K562 (cell line): ENCODE data around the gene PCDH1.

Experiments used
- AFF4 ChIP-seq: sonication (generic); formaldehyde crosslinking; IDR thresholded peaks from 2 replicates; pipeline ENCODE4 v1.8.0; 2023; ENCODE audit warnings: mild to moderate bottlenecking, missing genetic modification reagents
- BDP1 ChIP-seq: IDR thresholded peaks from 3 replicates; pipeline ENCODE4 v1.6.1; 2011; ENCODE audit not compliant: insufficient read length, insufficient read depth
- ELK1 ChIP-seq: sonication (generic); formaldehyde crosslinking; IDR thresholded peaks from 2 replicates; pipeline ENCODE4 v1.8.1; 2022; ENCODE audit warnings: missing genetic modification reagents
- FOXM1 ChIP-seq, 2 experiments: fragments of 450-650 bp in 1 of 2; sonication (generic) in 1 of 2; formaldehyde crosslinking in 1 of 2; IDR thresholded peaks; 2 replicates each; pipeline versions ENCODE4 v1.6.1 to v1.9.0; 2017 to 2022; ENCODE audit warnings: low read depth in 2 of 2, mild to moderate bottlenecking in 2 of 2, missing genetic modification reagents in 1 of 2, moderate library complexity in 1 of 2
- GABPB2 ChIP-seq: fragments of 250-450 bp; sonication (Bioruptor Pico); conservative IDR thresholded peaks from 2 replicates; pipeline ENCODE4 v1.5.1; 2021; ENCODE audit warnings: mild to moderate bottlenecking
- GTF3C2 ChIP-seq: IDR thresholded peaks from 3 replicates; pipeline ENCODE4 v1.6.1; 2011; ENCODE audit warnings: borderline replicate concordance, mild to moderate bottlenecking, moderate library complexity; ENCODE audit not compliant: insufficient read length; ENCODE audit errors: extremely low read depth
- HOMEZ ChIP-seq: fragments of 250-450 bp; sonication (Bioruptor Pico); IDR thresholded peaks from 2 replicates; pipeline ENCODE4 v1.4.0; 2020; ENCODE audit warnings: mild to moderate bottlenecking, moderate library complexity
- HOXB6 ChIP-seq: fragments of 250-450 bp; sonication (Bioruptor Pico); IDR thresholded peaks from 2 replicates; pipeline ENCODE4 v1.5.1; 2022; ENCODE audit warnings: mild to moderate bottlenecking, borderline replicate concordance
- POLR2B ChIP-seq: fragments of 450-650 bp; IDR thresholded peaks from 2 replicates; pipeline ENCODE4 v1.6.1; 2018; ENCODE audit warnings: low read depth; ENCODE audit not compliant: partially characterized antibody
- PRPF4 ChIP-seq: fragments of 200-400 bp; formaldehyde crosslinking; IDR thresholded peaks from one replicate; pipeline ENCODE4 v1.6.1; 2017; ENCODE audit warnings: low read length, low read depth, mild to moderate bottlenecking; ENCODE audit not compliant: insufficient read depth, poor library complexity, severe bottlenecking
- SIX5 ChIP-seq, 2 experiments: IDR thresholded peaks; 2 replicates each; pipeline ENCODE4 v1.6.1; 2011; ENCODE audit warnings: low read length in 2 of 2, borderline replicate concordance in 1 of 2, low read depth in 1 of 2, mild to moderate bottlenecking in 1 of 2, moderate library complexity in 1 of 2; ENCODE audit not compliant: insufficient read depth in 1 of 2
- YY1 ChIP-seq, 3 experiments: IDR thresholded peaks; 2 replicates each; pipeline ENCODE4 v1.6.1; 2011; ENCODE audit warnings: low read length in 2 of 3, mild to moderate bottlenecking in 2 of 3, moderate library complexity in 2 of 3, borderline replicate concordance in 1 of 3, control low read depth in 1 of 3, low read depth in 1 of 3; ENCODE audit not compliant: insufficient read depth in 3 of 3, insufficient replicate concordance in 2 of 3, control insufficient read depth in 1 of 3, insufficient read length in 1 of 3; ENCODE audit errors: extremely low read depth in 1 of 3
- ZBTB7A ChIP-seq: IDR thresholded peaks from 2 replicates; pipeline ENCODE4 v1.6.1; 2011; ENCODE audit warnings: low read depth, mild to moderate bottlenecking, low read length, moderate library complexity, borderline replicate concordance; ENCODE audit not compliant: control insufficient read depth
- ZNF407 ChIP-seq: fragments of 450-650 bp; IDR thresholded peaks from 2 replicates; pipeline ENCODE4 v1.6.1; 2016; ENCODE audit warnings: low read depth

GRCh38 chr5:141855265-141856036 is 22.8 kb downstream of the PCDH1 start:
- TF ChIP-seq GTF3C2 (no peak), GABPB2 (CRISPR knock-in tag) (no peak), AFF4 (CRISPR knock-in tag) (no peak), ELK1 (CRISPR knock-in tag) (no peak), YY1 (IDR thresholded peaks at IDR 0.05; ENCODE audit: borderline replicate concordance in 1 of 3, control insufficient read depth in 1 of 3, extremely low read depth in 1 of 3, insufficient read depth in 3 of 3, insufficient read length in 1 of 3, insufficient replicate concordance in 2 of 3, low read depth in 1 of 3, low read length in 2 of 3) (no peak), HOMEZ (no peak), BDP1 (no peak), SIX5 (IDR thresholded peaks at IDR 0.05; ENCODE audit: borderline replicate concordance in 1 of 2, insufficient read depth in 1 of 2, low read depth in 1 of 2, low read length in 2 of 2) (no peak), ZNF407 (no peak), HOXB6 (CRISPR knock-in tag) (no peak), FOXM1 (IDR thresholded peaks at IDR 0.05; ENCODE audit: low read depth) (no peak), FOXM1 (CRISPR knock-in tag; IDR thresholded peaks at IDR 0.05; ENCODE audit: low read depth) (no peak), POLR2B (no peak), ZBTB7A (no peak), PRPF4 (no peak)
